ENCODE data around the gene MTMR12.
A peak's percentile ranks its signal among the peaks of the same experiment; 100 is the strongest.

The MTMR12 gene

GRCh38 chr5:32279223-32279622, 33.5 kb downstream of the MTMR12 start:
- DNase-seq (ENCODE audit: insufficient read length), result no peak
- no peak for TF ChIP-seq POLR2A (IDR thresholded peaks at IDR 0.05; ENCODE audit: low read depth, low read length)
- TF ChIP-seq POLR2AphosphoS5 (IDR thresholded peaks at IDR 0.05; ENCODE audit: low read depth, low read length), result no peak
- TF ChIP-seq TAF1 (IDR thresholded peaks at IDR 0.05; ENCODE audit: borderline replicate concordance, low read depth, low read length), result no peak
- FAIRE-seq, result no peak

- TF ChIP-seq POLR2AphosphoS5 (IDR thresholded peaks at IDR 0.05; ENCODE audit: low read depth, low read length), result no peak
- no peak for TF ChIP-seq TAF1 (IDR thresholded peaks at IDR 0.05; ENCODE audit: borderline replicate concordance, low read depth, low read length)
- no peak for TF ChIP-seq POLR2A (IDR thresholded peaks at IDR 0.05; ENCODE audit: low read depth, low read length)
- no peak for DNase-seq (ENCODE audit: insufficient read length)
- no peak for FAIRE-seq
Observed at GRCh38 chr5:32278406-32278805, 34.3 kb downstream of the MTMR12 start.

GRCh38 chr5:32277798-32278197, 34.9 kb downstream of the MTMR12 start:
- no peak for DNase-seq (ENCODE audit: insufficient read length)
- no peak for TF ChIP-seq TAF1 (IDR thresholded peaks at IDR 0.05; ENCODE audit: borderline replicate concordance, low read depth, low read length)
- no peak for TF ChIP-seq POLR2AphosphoS5 (IDR thresholded peaks at IDR 0.05; ENCODE audit: low read depth, low read length)
- TF ChIP-seq POLR2A (IDR thresholded peaks at IDR 0.05; ENCODE audit: low read depth, low read length), result no peak
- FAIRE-seq, result no peak

- no peak for TF ChIP-seq POLR2AphosphoS5 (IDR thresholded peaks at IDR 0.05; ENCODE audit: low read depth, low read length)
- DNase-seq (ENCODE audit: insufficient read length) (no peak), FAIRE-seq (peak; percentile 30)
Observed at GRCh38 chr5:32276173-32276853, 36.4 kb downstream of the MTMR12 start.

- TF ChIP-seq POLR2AphosphoS5 (IDR thresholded peaks at IDR 0.05; ENCODE audit: low read depth, low read length), result no peak
- TF ChIP-seq POLR2A (IDR thresholded peaks at IDR 0.05; ENCODE audit: low read depth, low read length), result no peak
- TF ChIP-seq TAF1 (IDR thresholded peaks at IDR 0.05; ENCODE audit: borderline replicate concordance, low read depth, low read length), result no peak
- FAIRE-seq, result no peak
- no peak for DNase-seq (ENCODE audit: insufficient read length)
Observed at GRCh38 chr5:32275396-32275741, 37.4 kb downstream of the MTMR12 start.

GRCh38 chr5:32274548-32275395, 38.0 kb downstream of the MTMR12 start:
- DNase-seq (ENCODE audit: insufficient read length) (no peak), FAIRE-seq (no peak)
- no peak for TF ChIP-seq TAF1 (IDR thresholded peaks at IDR 0.05; ENCODE audit: borderline replicate concordance, low read depth, low read length)
- no peak for TF ChIP-seq POLR2AphosphoS5 (IDR thresholded peaks at IDR 0.05; ENCODE audit: low read depth, low read length)

GRCh38 chr5:32273821-32274220, 38.9 kb downstream of the MTMR12 start:
- DNase-seq (ENCODE audit: insufficient read length) (no peak), FAIRE-seq (no peak)
- no peak for TF ChIP-seq TAF1 (IDR thresholded peaks at IDR 0.05; ENCODE audit: borderline replicate concordance, low read depth, low read length)
- no peak for TF ChIP-seq POLR2AphosphoS5 (IDR thresholded peaks at IDR 0.05; ENCODE audit: low read depth, low read length)
- no peak for TF ChIP-seq POLR2A (IDR thresholded peaks at IDR 0.05; ENCODE audit: low read depth, low read length)

- no peak for FAIRE-seq
- no peak for TF ChIP-seq TAF1 (IDR thresholded peaks at IDR 0.05; ENCODE audit: borderline replicate concordance, low read depth, low read length)
Observed at GRCh38 chr5:32272746-32273145, 40.0 kb downstream of the MTMR12 start.

GRCh38 chr5:32270946-32271345, 41.8 kb downstream of the MTMR12 start:
- DNase-seq (ENCODE audit: insufficient read length) (no peak), FAIRE-seq (no peak)
- TF ChIP-seq POLR2AphosphoS5 (IDR thresholded peaks at IDR 0.05; ENCODE audit: low read depth, low read length) (no peak), TAF1 (IDR thresholded peaks at IDR 0.05; ENCODE audit: borderline replicate concordance, low read depth, low read length) (no peak), POLR2A (IDR thresholded peaks at IDR 0.05; ENCODE audit: low read depth, low read length) (no peak)

More at GRCh38 chr5:32272746-32273145, 40.0 kb downstream of the MTMR12 start:
- DNase-seq (ENCODE audit: insufficient read length), result no peak

GRCh38 chr5:32270178-32270577, 42.6 kb downstream of the MTMR12 start:
- no peak for DNase-seq (ENCODE audit: insufficient read length)
- FAIRE-seq, result no peak
- no peak for TF ChIP-seq POLR2AphosphoS5 (IDR thresholded peaks at IDR 0.05; ENCODE audit: low read depth, low read length)
- no peak for TF ChIP-seq POLR2A (IDR thresholded peaks at IDR 0.05; ENCODE audit: low read depth, low read length)
- no peak for TF ChIP-seq TAF1 (IDR thresholded peaks at IDR 0.05; ENCODE audit: borderline replicate concordance, low read depth, low read length)

- no peak for FAIRE-seq
- no peak for DNase-seq (ENCODE audit: insufficient read length)
- TF ChIP-seq POLR2AphosphoS5 (IDR thresholded peaks at IDR 0.05; ENCODE audit: low read depth, low read length) (no peak), TAF1 (IDR thresholded peaks at IDR 0.05; ENCODE audit: borderline replicate concordance, low read depth, low read length) (no peak), POLR2A (IDR thresholded peaks at IDR 0.05; ENCODE audit: low read depth, low read length) (no peak)
Observed at GRCh38 chr5:32265902-32266301, 46.8 kb downstream of the MTMR12 start.

GRCh38 chr5:32264957-32265572, 47.7 kb downstream of the MTMR12 start:
- FAIRE-seq (no peak), DNase-seq (ENCODE audit: insufficient read length) (no peak)
- no peak for TF ChIP-seq TAF1 (IDR thresholded peaks at IDR 0.05; ENCODE audit: borderline replicate concordance, low read depth, low read length)
- no peak for TF ChIP-seq POLR2AphosphoS5 (IDR thresholded peaks at IDR 0.05; ENCODE audit: low read depth, low read length)
- no peak for TF ChIP-seq POLR2A (IDR thresholded peaks at IDR 0.05; ENCODE audit: low read depth, low read length)

All from GM12892 (cell line).